Right cardiac atrium (tissue), 5 donors: ENCODE data around the gene FNDC3A. TPM values are rescaled to one million over a fixed set of nuclear protein-coding genes. Genes with fewer than 3 reads are reported as not detected.
"Not testable (repeated sequence)": the region's sequence is repeated elsewhere in the genome, so short reads cannot be mapped to it uniquely, and the experiment has no call there.

Experiments used
- ATAC-seq, 2 donors: fragments of 200-7000 bp; cut with Tn5 transposase; one replicate each; pipeline versions ENCODE4 v1.8.0 to v1.9.1; 2020; ENCODE audit warnings: moderate library complexity in 2 of 2, mild to moderate bottlenecking in 1 of 2
- DNase-seq, 3 donors: peaks; one replicate each; pipeline ENCODE4 v3.0.0-alpha.2; 2020
- H3K27ac ChIP-seq: one replicate; pipeline ENCODE4 v1.5.1; 2013; ENCODE audit warnings: mild to moderate bottlenecking, low read length, control low read depth, moderate library complexity
- H3K27me3 ChIP-seq: one replicate; pipeline ENCODE4 v1.6.1; 2013; ENCODE audit not compliant: control insufficient read depth, insufficient read depth
- H3K4me1 ChIP-seq: one replicate; pipeline ENCODE4 v1.6.1; 2013; ENCODE audit warnings: low read length; ENCODE audit not compliant: control insufficient read depth, insufficient read depth
- H3K4me3 ChIP-seq: one replicate; pipeline ENCODE4 v1.5.1; 2013; ENCODE audit warnings: low read length, control low read depth
- H3K9me3 ChIP-seq: one replicate; pipeline ENCODE4 v1.6.1; 2013; ENCODE audit warnings: low read length; ENCODE audit not compliant: control insufficient read depth
- WGBS: extraction: QIAGEN DNeasy Blood & Tissue Kit; methylation state at CpG from one replicate; pipeline ENCODE4 v1.1.7; 2013; 5-methylcytosine and 5-hydroxymethylcytosine counted together
- intact Hi-C, 4 donors: fragments of 100-400 bp; cut with DNase I; formaldehyde crosslinking; loops; one replicate each; pipeline versions ENCODE4 v1.11.0 to v1.14.0; 2022 to 2023
- polyA plus RNA-seq: library from polyadenylated mRNA; stranded (reverse); fragments of 200-250 nt; gene quantifications from one replicate; pipeline ENCODE4 v1.2.3, GENCODE V29; 2013
- total RNA-seq, 4 donors: library from RNA; stranded (reverse); fragmentation: NEBNext Ultra II Directional; extraction: Animal tissue kit (Norgen Biotek cat#: 25700); gene quantifications; one replicate each; pipeline ENCODE4 v1.2.1, GENCODE V29; 2021
- donor health status: healthy with polysubstance abuse.
- donor health status: DM: no; HTN: yes; CAD: no.
- donor health status: DM: no; HTN: no; CAD: no.
- donor health status: DM: no; HTN: yes; CAD: no; lungs with severe emphysema.
- donor health status: DM: yes; HTN: yes; CAD: no.

Gene FNDC3A
- total and polyA plus RNA-seq, 5 donors, result 9.6 to 35.7 (median 23.9) TPM

GRCh38 chr13:49118455-49118854, 142.7 kb downstream of the FNDC3A start:
- H3K27me3 ChIP-seq, H3K9me3 ChIP-seq, ATAC-seq, H3K4me3 ChIP-seq, H3K4me1 ChIP-seq, intact Hi-C loops, H3K27ac ChIP-seq, DNase-seq: not testable (repeated sequence)
- WGBS, result 98% methylated on average over 6 of the region's 6 CpGs

- ATAC-seq (no peak), DNase-seq (no peak)
- Histone ChIP-seq H3K27ac (no peak overlapping the region), H3K4me1 (no peaks in the 10 kb centered on the region), H3K4me3 (no peak overlapping the region), H3K9me3 (no peaks in the 10 kb centered on the region), H3K27me3 (no peaks in the 10 kb centered on the region)
- intact Hi-C loops, result no loop called here
- 82% methylated on average over 5 of the region's 5 CpGs for WGBS
Observed at GRCh38 chr13:49124693-49125304, 149.1 kb downstream of the FNDC3A start.

- Histone ChIP-seq H3K4me3 (no peak overlapping the region), H3K9me3 (no peaks in the 10 kb centered on the region), H3K4me1 (no peaks in the 10 kb centered on the region), H3K27ac (no peak overlapping the region), H3K27me3 (no peaks in the 10 kb centered on the region)
- intact Hi-C loops, result no loop called here
- WGBS, result 44% methylated on average over 2 of the region's 2 CpGs
- ATAC-seq, result no peak
- no peak for DNase-seq
Observed at GRCh38 chr13:49125964-49126524, 150.3 kb downstream of the FNDC3A start.

GRCh38 chr13:49132479-49133002, 156.8 kb downstream of the FNDC3A start:
- intact Hi-C loops, result no loop called here
- no peak for ATAC-seq

GRCh38 chr13:49134305-49134704, 158.6 kb downstream of the FNDC3A start:
- no peaks in the 10 kb centered on the region for H3K27me3 ChIP-seq
- whole genome bisulfite sequencing, result 95% methylated on average over 3 of the region's 3 CpGs
- H3K4me3 ChIP-seq, result no peak overlapping the region
- no peak overlapping the region for H3K27ac ChIP-seq
- DNase-seq, result no peak
- peaks cover 4% of the 10 kb centered on the region for H3K4me1 ChIP-seq
- no peak for ATAC-seq
- intact Hi-C loops, result no loop called here
- no peaks in the 10 kb centered on the region for H3K9me3 ChIP-seq

More at GRCh38 chr13:49132479-49133002, 156.8 kb downstream of the FNDC3A start:
- Histone ChIP-seq H3K4me3 (no peak overlapping the region), H3K4me1 (peaks cover 4% of the 10 kb centered on the region), H3K27ac (no peak overlapping the region), H3K27me3 (no peaks in the 10 kb centered on the region), H3K9me3 (no peaks in the 10 kb centered on the region)
- DNase-seq, result no peak
- WGBS, result 85% methylated on average over 1 of the region's 1 CpG

- H3K4me3 ChIP-seq, H3K27me3 ChIP-seq, intact Hi-C loops, H3K27ac ChIP-seq, H3K4me1 ChIP-seq, DNase-seq, ATAC-seq, H3K9me3 ChIP-seq: not testable (repeated sequence)
- 97% methylated on average over 7 of the region's 7 CpGs for WGBS
Observed at GRCh38 chr13:49137138-49137643, 161.5 kb downstream of the FNDC3A start.

GRCh38 chr13:49140910-49141611, 165.3 kb downstream of the FNDC3A start:
- no peak overlapping the region for H3K27ac ChIP-seq
- DNase-seq (no peak), ATAC-seq (no peak)
- H3K27me3 ChIP-seq, result no peaks in the 10 kb centered on the region
- no peaks in the 10 kb centered on the region for H3K4me1 ChIP-seq
- H3K4me3 ChIP-seq, result no peak overlapping the region
- intact Hi-C loops, result no loop called here
- no peaks in the 10 kb centered on the region for H3K9me3 ChIP-seq

- 38% methylated on average over 2 of the region's 2 CpGs for WGBS
- H3K27ac ChIP-seq, result no peak overlapping the region
- H3K9me3 ChIP-seq, result no peaks in the 10 kb centered on the region
- H3K4me1 ChIP-seq, result no peaks in the 10 kb centered on the region
- DNase-seq (no peak), ATAC-seq (peak in 1 of 2 donors; percentile 69)
- H3K27me3 ChIP-seq, result no peaks in the 10 kb centered on the region
- intact Hi-C loops, result no loop called here
- no peak overlapping the region for H3K4me3 ChIP-seq
Observed at GRCh38 chr13:49146950-49147355, 171.2 kb downstream of the FNDC3A start.

- Histone ChIP-seq H3K27ac (no peak overlapping the region), H3K4me1 (no peaks in the 10 kb centered on the region), H3K9me3 (no peaks in the 10 kb centered on the region), H3K4me3 (no peak overlapping the region), H3K27me3 (no peaks in the 10 kb centered on the region)
- no peak for ATAC-seq
- intact Hi-C loops, result no loop called here
- WGBS, result 100% methylated on average over 1 of the region's 1 CpG
- DNase-seq, result no peak
Observed at GRCh38 chr13:49148405-49148804, 172.7 kb downstream of the FNDC3A start.

- H3K27me3 ChIP-seq, H3K9me3 ChIP-seq, H3K4me3 ChIP-seq, H3K4me1 ChIP-seq, intact Hi-C loops, ATAC-seq, H3K27ac ChIP-seq: not testable (repeated sequence)
- peak in 1 of 3 donors; percentile 13 for DNase-seq
- 90% methylated on average over 35 of the region's 35 CpGs for WGBS
Observed at GRCh38 chr13:49157955-49158584, 182.4 kb downstream of the FNDC3A start.

- WGBS, result over 99% methylated on average over 8 of the region's 8 CpGs
Observed at GRCh38 chr13:49163162-49163561, 187.4 kb downstream of the FNDC3A start.

More at GRCh38 chr13:49163162-49163561, 187.4 kb downstream of the FNDC3A start:
- H3K27me3 ChIP-seq, H3K27ac ChIP-seq, H3K4me3 ChIP-seq, H3K4me1 ChIP-seq, intact Hi-C loops, ATAC-seq, H3K9me3 ChIP-seq: not testable (repeated sequence)
- DNase-seq, result peak in 1 of 3 donors; percentile 25
